ENCODE measurements around the gene ALDH4A1.
A peak's percentile ranks its signal among the peaks of the same experiment; 100 is the strongest.

ALDH4A1 gene

GRCh38 chr1:18937539-18937938 lies 35.2 kb upstream of the ALDH4A1 start:
- Histone ChIP-seq H3K4me1 (ENCODE audit: control insufficient read depth, insufficient read depth, low read length) (peaks cover 52% of the 10 kb centered on the region), H3K9ac (ENCODE audit: low read depth, low read length) (no peak overlapping the region), H3K27ac (ENCODE audit: low read depth, low read length) (no peak overlapping the region), H3K27me3 (ENCODE audit: control insufficient read depth, insufficient read depth, low read length) (no peaks in the 10 kb centered on the region), H3K4me3 (ENCODE audit: low read depth, low read length) (no peak overlapping the region), H3K9me3 (ENCODE audit: control insufficient read depth, insufficient read depth, low read length) (no peaks in the 10 kb centered on the region), H3K36me3 (ENCODE audit: control insufficient read depth, insufficient read depth, low read length) (no peaks in the 10 kb centered on the region)

GRCh38 chr1:18936814-18937481 lies 34.6 kb upstream of the ALDH4A1 start:
- no peak overlapping the region for H3K9ac ChIP-seq (ENCODE audit: low read depth, low read length)
- peaks cover 48% of the 10 kb centered on the region for H3K4me1 ChIP-seq (ENCODE audit: control insufficient read depth, insufficient read depth, low read length)
- no peaks in the 10 kb centered on the region for H3K27me3 ChIP-seq (ENCODE audit: control insufficient read depth, insufficient read depth, low read length)
- H3K36me3 ChIP-seq (ENCODE audit: control insufficient read depth, insufficient read depth, low read length): no peaks in the 10 kb centered on the region
- no peak overlapping the region for H3K27ac ChIP-seq (ENCODE audit: low read depth, low read length)
- H3K9me3 ChIP-seq (ENCODE audit: control insufficient read depth, insufficient read depth, low read length): no peaks in the 10 kb centered on the region
- no peak overlapping the region for H3K4me3 ChIP-seq (ENCODE audit: low read depth, low read length)

- H3K4me1 ChIP-seq (ENCODE audit: control insufficient read depth, insufficient read depth, low read length): peaks cover 43% of the 10 kb centered on the region
- no peak overlapping the region for H3K9ac ChIP-seq (ENCODE audit: low read depth, low read length)
- H3K9me3 ChIP-seq (ENCODE audit: control insufficient read depth, insufficient read depth, low read length): no peaks in the 10 kb centered on the region
- no peak overlapping the region for H3K4me3 ChIP-seq (ENCODE audit: low read depth, low read length)
- H3K27ac ChIP-seq (ENCODE audit: low read depth, low read length): no peak overlapping the region
- H3K36me3 ChIP-seq (ENCODE audit: control insufficient read depth, insufficient read depth, low read length): no peaks in the 10 kb centered on the region
- H3K27me3 ChIP-seq (ENCODE audit: control insufficient read depth, insufficient read depth, low read length): no peaks in the 10 kb centered on the region
Observed at GRCh38 chr1:18936471-18936813, 34.1 kb upstream of the ALDH4A1 start.

GRCh38 chr1:18934205-18935000 lies 32.0 kb upstream of the ALDH4A1 start:
- Histone ChIP-seq H3K4me3 (ENCODE audit: low read depth, low read length) (no peak overlapping the region), H3K9ac (ENCODE audit: low read depth, low read length) (no peak overlapping the region), H3K9me3 (ENCODE audit: control insufficient read depth, insufficient read depth, low read length) (no peaks in the 10 kb centered on the region), H3K4me1 (ENCODE audit: control insufficient read depth, insufficient read depth, low read length) (peaks cover 29% of the 10 kb centered on the region), H3K27me3 (ENCODE audit: control insufficient read depth, insufficient read depth, low read length) (no peaks in the 10 kb centered on the region), H3K36me3 (ENCODE audit: control insufficient read depth, insufficient read depth, low read length) (no peaks in the 10 kb centered on the region), H3K27ac (ENCODE audit: low read depth, low read length) (no peak overlapping the region)

- Histone ChIP-seq H3K27ac (ENCODE audit: low read depth, low read length) (peak overlapping the region; percentile 11), H3K27me3 (ENCODE audit: control insufficient read depth, insufficient read depth, low read length) (no peaks in the 10 kb centered on the region), H3K4me1 (ENCODE audit: control insufficient read depth, insufficient read depth, low read length) (peaks cover 17% of the 10 kb centered on the region)
Observed at GRCh38 chr1:18932879-18933278, 30.5 kb upstream of the ALDH4A1 start.

GRCh38 chr1:18932387-18932786 lies 30.0 kb upstream of the ALDH4A1 start:
- Histone ChIP-seq H3K27me3 (ENCODE audit: control insufficient read depth, insufficient read depth, low read length) (no peaks in the 10 kb centered on the region), H3K9ac (ENCODE audit: low read depth, low read length) (no peak overlapping the region), H3K4me3 (ENCODE audit: low read depth, low read length) (no peak overlapping the region), H3K36me3 (ENCODE audit: control insufficient read depth, insufficient read depth, low read length) (no peaks in the 10 kb centered on the region), H3K4me1 (ENCODE audit: control insufficient read depth, insufficient read depth, low read length) (peaks cover 19% of the 10 kb centered on the region), H3K27ac (ENCODE audit: low read depth, low read length) (peak overlapping the region; percentile 11), H3K9me3 (ENCODE audit: control insufficient read depth, insufficient read depth, low read length) (no peaks in the 10 kb centered on the region)

More at GRCh38 chr1:18932879-18933278, 30.5 kb upstream of the ALDH4A1 start:
- Histone ChIP-seq H3K4me3 (ENCODE audit: low read depth, low read length) (no peak overlapping the region), H3K36me3 (ENCODE audit: control insufficient read depth, insufficient read depth, low read length) (no peaks in the 10 kb centered on the region), H3K9ac (ENCODE audit: low read depth, low read length) (no peak overlapping the region), H3K9me3 (ENCODE audit: control insufficient read depth, insufficient read depth, low read length) (no peaks in the 10 kb centered on the region)

GRCh38 chr1:18931730-18932129 lies 29.4 kb upstream of the ALDH4A1 start:
- no peak overlapping the region for H3K4me3 ChIP-seq (ENCODE audit: low read depth, low read length)
- H3K27ac ChIP-seq (ENCODE audit: low read depth, low read length): no peak overlapping the region
- peaks cover 13% of the 10 kb centered on the region for H3K4me1 ChIP-seq (ENCODE audit: control insufficient read depth, insufficient read depth, low read length)
- no peaks in the 10 kb centered on the region for H3K36me3 ChIP-seq (ENCODE audit: control insufficient read depth, insufficient read depth, low read length)
- H3K9ac ChIP-seq (ENCODE audit: low read depth, low read length): no peak overlapping the region
- H3K27me3 ChIP-seq (ENCODE audit: control insufficient read depth, insufficient read depth, low read length): no peaks in the 10 kb centered on the region
- no peaks in the 10 kb centered on the region for H3K9me3 ChIP-seq (ENCODE audit: control insufficient read depth, insufficient read depth, low read length)

- H3K4me3 ChIP-seq (ENCODE audit: low read depth, low read length): no peak overlapping the region
- H3K4me1 ChIP-seq (ENCODE audit: control insufficient read depth, insufficient read depth, low read length): peaks cover 5% of the 10 kb centered on the region; the same call in 1 of the 2 replicates
- no peak overlapping the region for H3K9ac ChIP-seq (ENCODE audit: low read depth, low read length)
- no peak overlapping the region for H3K27ac ChIP-seq (ENCODE audit: low read depth, low read length)
- H3K36me3 ChIP-seq (ENCODE audit: control insufficient read depth, insufficient read depth, low read length): no peaks in the 10 kb centered on the region
- H3K9me3 ChIP-seq (ENCODE audit: control insufficient read depth, insufficient read depth, low read length): no peaks in the 10 kb centered on the region
- H3K27me3 ChIP-seq (ENCODE audit: control insufficient read depth, insufficient read depth, low read length): no peaks in the 10 kb centered on the region
Observed at GRCh38 chr1:18929686-18930085, 27.3 kb upstream of the ALDH4A1 start.

GRCh38 chr1:18928985-18929384 lies 26.6 kb upstream of the ALDH4A1 start:
- Histone ChIP-seq H3K27ac (ENCODE audit: low read depth, low read length) (no peak overlapping the region), H3K4me1 (ENCODE audit: control insufficient read depth, insufficient read depth, low read length) (peaks cover 4% of the 10 kb centered on the region; the same call in 1 of the 2 replicates), H3K27me3 (ENCODE audit: control insufficient read depth, insufficient read depth, low read length) (no peaks in the 10 kb centered on the region), H3K9me3 (ENCODE audit: control insufficient read depth, insufficient read depth, low read length) (no peaks in the 10 kb centered on the region), H3K9ac (ENCODE audit: low read depth, low read length) (no peak overlapping the region), H3K36me3 (ENCODE audit: control insufficient read depth, insufficient read depth, low read length) (no peaks in the 10 kb centered on the region), H3K4me3 (ENCODE audit: low read depth, low read length) (no peak overlapping the region)

GRCh38 chr1:18928406-18928805 lies 26.1 kb upstream of the ALDH4A1 start:
- H3K27me3 ChIP-seq (ENCODE audit: control insufficient read depth, insufficient read depth, low read length): no peaks in the 10 kb centered on the region
- H3K9me3 ChIP-seq (ENCODE audit: control insufficient read depth, insufficient read depth, low read length): no peaks in the 10 kb centered on the region
- no peak overlapping the region for H3K4me3 ChIP-seq (ENCODE audit: low read depth, low read length)
- peaks cover 9% of the 10 kb centered on the region; the same call in 1 of the 2 replicates for H3K4me1 ChIP-seq (ENCODE audit: control insufficient read depth, insufficient read depth, low read length)
- no peak overlapping the region for H3K27ac ChIP-seq (ENCODE audit: low read depth, low read length)
- no peak overlapping the region for H3K9ac ChIP-seq (ENCODE audit: low read depth, low read length)
- H3K36me3 ChIP-seq (ENCODE audit: control insufficient read depth, insufficient read depth, low read length): no peaks in the 10 kb centered on the region

GRCh38 chr1:18927654-18928272 lies 25.4 kb upstream of the ALDH4A1 start:
- no peak overlapping the region for H3K9ac ChIP-seq (ENCODE audit: low read depth, low read length)
- no peaks in the 10 kb centered on the region for H3K27me3 ChIP-seq (ENCODE audit: control insufficient read depth, insufficient read depth, low read length)
- H3K36me3 ChIP-seq (ENCODE audit: control insufficient read depth, insufficient read depth, low read length): no peaks in the 10 kb centered on the region
- H3K27ac ChIP-seq (ENCODE audit: low read depth, low read length): no peak overlapping the region
- no peaks in the 10 kb centered on the region for H3K9me3 ChIP-seq (ENCODE audit: control insufficient read depth, insufficient read depth, low read length)
- peaks cover 12% of the 10 kb centered on the region; the same call in 1 of the 2 replicates for H3K4me1 ChIP-seq (ENCODE audit: control insufficient read depth, insufficient read depth, low read length)
- H3K4me3 ChIP-seq (ENCODE audit: low read depth, low read length): no peak overlapping the region
